KOPT-K1 (cell line): ENCODE measurements around the gene RNF26.

Experiments used
- H3K27ac ChIP-seq: fragments of 200-600 bp; sonication (generic); 2 replicates; pipeline ENCODE4 v1.5.1; 2016; ENCODE audit warnings: antibody characterized with exemption, mild to moderate bottlenecking, low read depth, low read length; ENCODE audit not compliant: poor library complexity, severe bottlenecking
- H3K36me3 ChIP-seq: fragments of 200-600 bp; sonication (generic); 2 replicates; pipeline ENCODE4 v1.5.1; 2017; ENCODE audit warnings: antibody characterized with exemption, mild to moderate bottlenecking, low read length, moderate library complexity; ENCODE audit not compliant: insufficient read depth
- H3K9me3 ChIP-seq: fragments of 200-600 bp; sonication (generic); 2 replicates; pipeline ENCODE4 v1.5.1; 2017; ENCODE audit warnings: antibody characterized with exemption, low read length, mild to moderate bottlenecking; ENCODE audit not compliant: insufficient read depth, poor library complexity, severe bottlenecking

Gene RNF26

DNA sequence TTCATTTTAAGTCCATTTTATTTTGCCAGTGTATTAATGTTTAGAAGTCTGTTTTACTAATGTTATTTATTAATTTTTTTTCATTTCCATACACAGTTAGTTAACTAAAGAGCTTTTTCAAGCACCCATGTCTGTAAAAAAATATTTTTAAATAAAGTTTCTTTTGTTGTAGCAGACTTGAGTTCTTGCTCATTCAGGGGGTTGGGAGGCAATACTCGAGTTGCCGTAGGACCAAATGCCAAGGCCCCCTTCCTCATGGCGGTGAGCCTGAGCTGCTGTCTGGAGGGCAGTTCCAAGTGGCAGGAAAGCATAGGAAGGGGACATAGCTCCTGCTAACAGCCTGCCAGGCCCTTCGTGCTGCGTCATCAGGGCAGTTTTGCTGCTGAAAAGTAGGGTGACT is 26.4 kb upstream of the RNF26 start:
- Histone ChIP-seq H3K36me3 (peaks cover 42% of the 10 kb centered on the region), H3K9me3 (no peaks in the 10 kb centered on the region), H3K27ac (no peak overlapping the region)

DNA sequence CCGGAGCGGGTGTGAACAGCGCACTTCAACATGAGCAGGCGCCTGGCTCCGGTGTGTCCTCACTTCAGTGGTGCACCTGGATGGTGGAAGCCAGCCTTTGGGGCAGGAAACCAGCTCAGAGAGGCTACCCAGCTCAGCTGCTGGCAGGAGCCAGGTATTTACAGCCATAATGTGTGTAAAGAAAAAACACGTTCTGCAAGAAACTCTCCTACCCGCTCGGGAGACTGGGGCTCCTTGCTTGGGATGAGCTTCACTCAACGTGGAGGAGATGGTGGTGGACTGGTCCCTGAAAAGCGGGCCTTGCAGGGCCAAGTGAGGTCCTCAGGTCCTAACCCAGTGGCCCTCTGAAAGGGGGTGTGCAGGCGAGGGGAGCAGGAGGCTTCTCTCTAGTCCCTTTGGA is 24.9 kb upstream of the RNF26 start:
- no peak overlapping the region for H3K27ac ChIP-seq
- H3K36me3 ChIP-seq: peaks cover 27% of the 10 kb centered on the region; the same call in 1 of the 2 replicates
- no peaks in the 10 kb centered on the region for H3K9me3 ChIP-seq

DNA sequence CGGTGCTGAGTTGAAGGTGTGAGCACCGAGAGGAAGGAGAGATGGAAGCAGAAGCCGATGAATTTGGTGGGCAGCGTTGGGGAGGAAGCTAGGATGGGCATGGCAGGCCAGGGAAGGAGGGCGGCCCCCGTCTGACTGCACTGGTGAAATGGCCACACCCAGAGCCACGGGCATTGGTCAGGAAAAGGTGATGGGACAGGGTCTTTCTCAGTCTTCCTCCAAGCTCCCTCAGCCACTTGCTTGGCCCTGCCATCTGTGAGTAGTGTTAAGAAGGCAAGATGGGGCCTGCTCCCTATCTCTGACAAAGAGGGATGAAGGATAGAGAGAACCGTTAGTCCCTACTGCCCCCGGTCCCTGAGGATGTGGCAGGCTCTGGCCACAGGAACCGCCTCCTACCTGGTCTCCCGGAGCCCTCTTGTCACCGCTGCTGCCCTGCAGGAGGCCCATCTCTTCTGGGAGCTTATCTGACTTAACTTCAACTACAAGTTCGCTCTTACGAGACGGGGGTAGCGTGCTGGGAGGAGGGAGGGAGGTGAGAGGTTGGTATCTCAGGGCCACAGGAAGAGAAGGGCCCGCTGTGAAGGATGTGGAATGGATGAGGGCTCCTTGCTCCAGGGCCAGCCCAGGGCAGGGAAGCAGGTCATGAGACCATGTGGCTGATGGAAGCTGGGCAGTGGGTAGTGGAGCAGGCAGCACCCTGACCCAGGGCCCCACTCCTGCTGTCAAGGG is 24.2 kb upstream of the RNF26 start:
- peaks cover 23% of the 10 kb centered on the region; the same call in 1 of the 2 replicates for H3K36me3 ChIP-seq
- no peaks in the 10 kb centered on the region for H3K9me3 ChIP-seq
- H3K27ac ChIP-seq: no peak overlapping the region

DNA sequence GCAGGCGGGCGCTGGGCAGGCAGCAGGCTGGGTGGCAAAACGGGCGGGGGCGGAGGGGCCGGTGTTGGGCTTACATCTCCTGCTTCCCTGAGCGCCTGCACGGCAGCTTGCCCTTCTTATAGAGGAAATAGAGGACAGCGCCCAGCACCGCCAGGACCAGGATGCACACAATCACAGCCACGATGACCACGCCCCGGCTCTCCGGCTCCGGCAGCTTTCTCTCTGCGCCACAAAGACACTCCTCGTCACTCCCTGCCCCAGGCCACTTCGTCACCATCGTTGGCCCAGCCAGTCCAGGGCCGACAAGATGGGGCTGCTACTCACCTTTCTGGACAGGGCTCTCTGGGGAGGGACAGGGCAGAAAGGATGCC is 23.7 kb upstream of the RNF26 start:
- Histone ChIP-seq H3K36me3 (peaks cover 22% of the 10 kb centered on the region; the same call in 1 of the 2 replicates), H3K27ac (no peak overlapping the region), H3K9me3 (no peaks in the 10 kb centered on the region)

DNA sequence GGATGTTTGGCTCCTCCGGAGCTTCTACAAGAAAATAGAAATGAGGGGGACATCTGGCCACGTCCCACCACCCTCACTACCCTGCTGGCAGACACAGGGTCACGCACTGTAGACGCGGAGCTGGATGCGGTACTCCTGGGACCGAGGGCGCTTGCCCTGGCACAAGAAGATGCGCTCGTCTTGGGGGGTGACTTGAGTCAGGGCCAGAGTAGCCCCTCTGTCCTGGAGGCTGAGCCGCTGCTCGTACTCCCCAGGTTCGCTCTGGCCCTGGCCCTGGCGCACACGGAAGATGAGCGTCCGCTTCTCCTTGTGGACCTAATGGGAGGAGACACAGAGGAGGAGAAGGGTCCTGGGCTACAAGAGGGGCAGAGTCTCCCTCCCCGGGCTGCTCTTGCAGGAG is 19.6 kb upstream of the RNF26 start:
- Histone ChIP-seq H3K27ac (no peak overlapping the region), H3K36me3 (peaks cover under 1% of the 10 kb centered on the region; the same call in 1 of the 2 replicates), H3K9me3 (no peaks in the 10 kb centered on the region)

DNA sequence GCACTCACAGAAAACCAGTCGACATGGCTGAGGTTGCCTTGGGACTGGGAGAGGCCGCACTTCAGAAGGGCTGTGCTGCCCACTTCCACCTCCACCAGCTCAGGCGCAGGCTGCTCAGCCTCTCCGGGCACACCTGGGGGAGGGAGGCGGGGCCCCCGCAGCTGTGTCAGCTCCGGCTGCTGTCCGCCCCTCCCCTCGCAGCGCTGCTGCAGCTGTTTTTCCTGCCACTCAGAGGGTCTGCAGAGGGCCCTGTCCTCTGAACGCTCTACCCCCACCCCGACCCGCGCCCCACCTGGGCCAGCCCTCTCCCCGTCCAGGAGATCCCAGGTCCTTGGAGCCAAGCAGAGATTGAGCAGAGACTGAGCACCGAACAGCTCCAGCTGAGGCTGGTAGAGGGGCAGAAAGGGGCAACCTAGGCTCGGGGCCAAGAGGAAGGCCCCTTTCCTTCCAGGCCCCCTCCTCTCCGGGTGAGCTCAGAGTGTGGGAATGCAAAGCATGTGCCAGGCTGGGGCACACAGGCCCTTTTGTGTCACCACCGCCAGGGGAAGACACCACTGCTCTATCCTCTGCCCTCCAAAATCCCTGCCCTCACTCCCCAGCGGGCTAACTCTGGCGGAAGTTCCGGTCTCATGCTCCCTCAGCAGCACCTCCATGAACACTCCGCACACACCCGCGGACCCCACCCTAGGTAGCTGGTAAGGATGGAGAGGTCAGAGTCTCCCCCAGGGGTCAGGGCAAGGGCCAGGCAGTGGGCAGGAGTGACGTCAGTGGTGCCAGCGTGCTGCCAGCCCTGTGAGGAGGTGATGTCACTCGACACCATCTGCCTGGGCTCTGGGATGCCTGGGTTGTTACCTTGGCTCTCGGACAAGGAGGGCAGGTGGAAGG is 19.0 kb upstream of the RNF26 start:
- no peak overlapping the region for H3K27ac ChIP-seq
- H3K36me3 ChIP-seq: no peaks in the 10 kb centered on the region
- H3K9me3 ChIP-seq: no peaks in the 10 kb centered on the region

DNA sequence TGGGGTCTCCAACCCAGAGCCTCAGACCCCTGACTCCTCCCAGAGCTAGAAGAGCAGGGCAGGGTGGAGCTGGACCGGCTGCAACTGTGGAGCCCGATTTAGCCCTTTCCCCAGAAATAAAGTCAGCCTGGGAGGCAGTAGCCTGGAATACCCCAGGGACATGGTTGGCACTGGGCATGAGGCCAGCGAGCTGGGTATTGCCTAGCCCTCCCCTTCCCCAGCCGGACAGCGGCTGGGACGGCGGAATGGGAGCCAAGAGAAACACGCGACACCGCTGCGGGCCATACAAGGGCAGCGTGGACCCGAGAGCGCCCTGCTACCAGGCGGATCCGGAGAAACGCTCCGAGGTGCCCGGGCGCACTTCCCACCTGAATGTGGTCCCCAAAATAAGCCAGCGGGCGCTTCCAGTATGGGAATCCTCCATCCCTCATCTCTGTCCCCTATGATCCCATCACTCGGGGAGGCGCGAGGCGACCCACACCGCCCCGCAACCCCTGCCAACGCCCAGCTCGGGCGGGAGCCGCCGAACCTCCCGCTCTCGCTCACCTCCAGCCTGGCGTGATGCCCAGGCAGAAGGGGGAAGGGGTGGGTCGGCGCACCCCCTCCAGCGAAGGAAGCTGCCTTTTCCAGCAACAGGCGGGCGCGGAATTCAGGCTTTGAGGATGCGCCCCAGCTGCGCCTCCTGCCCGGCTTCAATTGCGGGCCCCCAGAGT is 18.2 kb upstream of the RNF26 start:
- no peaks in the 10 kb centered on the region for H3K9me3 ChIP-seq
- no peak overlapping the region for H3K27ac ChIP-seq
- H3K36me3 ChIP-seq: no peaks in the 10 kb centered on the region

DNA sequence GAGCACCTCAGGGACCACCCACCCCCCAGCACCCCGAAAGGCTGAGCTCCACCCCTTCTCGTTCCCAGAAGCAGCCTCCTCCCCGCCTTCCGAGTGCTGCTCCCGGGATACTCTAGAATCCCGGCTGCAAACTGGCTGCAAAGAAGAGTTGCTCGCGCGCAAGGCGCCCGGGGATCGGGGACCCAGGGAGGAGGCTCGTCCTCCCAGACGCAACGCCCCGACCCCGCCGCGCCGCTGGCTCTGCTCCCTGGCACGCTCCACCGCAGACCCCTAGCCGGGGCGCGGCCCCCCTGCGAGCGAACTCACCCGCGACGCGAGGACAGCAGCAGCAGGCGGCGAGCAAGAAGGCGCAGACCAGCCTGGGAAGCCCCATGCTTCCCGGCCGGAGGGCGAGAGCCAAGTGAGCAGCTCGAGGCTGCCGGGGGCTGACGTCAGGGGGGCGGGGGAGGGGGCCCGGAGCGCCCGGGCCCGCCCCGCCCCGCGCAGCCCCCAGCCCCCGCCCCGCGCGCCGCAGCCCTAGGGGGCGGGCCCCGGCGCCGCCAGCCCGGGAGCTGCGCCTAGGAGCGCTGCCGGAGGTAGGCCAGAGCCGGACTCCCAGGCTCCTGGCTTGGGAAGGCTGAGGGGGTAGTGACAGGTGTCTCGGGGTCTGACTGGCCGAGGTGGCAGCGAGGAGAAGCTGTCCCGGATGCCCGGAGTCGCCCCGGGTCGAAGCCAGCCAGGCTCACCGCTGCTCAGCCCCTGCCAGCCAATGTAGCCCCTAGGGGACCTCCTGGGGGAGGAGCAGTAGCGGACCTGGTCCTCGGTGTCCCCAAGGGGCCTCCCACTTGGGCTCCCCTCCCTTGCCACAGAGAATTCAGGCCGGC is 17.4 kb upstream of the RNF26 start, which contains the start of gene MCAM:
Gene MCAM (minus strand): TSS at position 402 of the 863 bp plus-strand sequence. CDS start 29 bp downstream, at position 373.
- no peaks in the 10 kb centered on the region for H3K9me3 ChIP-seq
- H3K27ac ChIP-seq: no peak within 1 kb of the TSS
- H3K36me3 ChIP-seq: no peaks in the 10 kb centered on the region

DNA sequence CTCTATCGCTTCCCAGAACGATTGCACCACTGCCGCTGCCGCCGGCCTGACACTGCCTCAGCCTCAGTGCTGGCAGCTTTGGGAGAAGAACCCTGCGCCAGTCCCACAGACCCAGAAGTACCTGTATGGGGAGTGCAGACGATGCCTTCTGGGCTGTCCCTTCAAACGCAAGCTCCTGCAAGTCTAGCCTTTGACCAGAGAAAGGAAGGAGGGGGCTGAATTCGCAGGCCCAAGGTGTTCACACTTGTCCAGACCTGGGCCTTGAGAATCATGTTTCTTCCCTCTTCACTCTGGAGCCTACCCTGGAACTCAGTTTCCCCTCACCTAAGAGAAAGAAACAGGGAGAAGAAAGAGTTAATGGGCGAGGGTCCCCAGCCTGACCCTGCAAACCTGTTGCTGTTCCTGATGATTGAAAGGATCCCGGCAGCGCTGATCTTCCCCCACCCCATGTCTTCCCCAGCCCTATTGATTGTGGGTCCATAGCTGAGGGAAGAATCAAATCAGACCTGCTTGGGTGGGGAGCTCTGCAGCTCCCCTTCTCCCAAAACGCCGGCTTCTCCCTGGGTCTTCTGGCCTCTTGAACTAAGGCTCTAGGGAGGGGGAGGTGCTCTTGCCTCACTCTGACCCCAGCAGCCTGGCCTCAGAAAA is 16.6 kb upstream of the RNF26 start:
- Histone ChIP-seq H3K36me3 (no peaks in the 10 kb centered on the region), H3K27ac (no peak overlapping the region), H3K9me3 (no peaks in the 10 kb centered on the region)

DNA sequence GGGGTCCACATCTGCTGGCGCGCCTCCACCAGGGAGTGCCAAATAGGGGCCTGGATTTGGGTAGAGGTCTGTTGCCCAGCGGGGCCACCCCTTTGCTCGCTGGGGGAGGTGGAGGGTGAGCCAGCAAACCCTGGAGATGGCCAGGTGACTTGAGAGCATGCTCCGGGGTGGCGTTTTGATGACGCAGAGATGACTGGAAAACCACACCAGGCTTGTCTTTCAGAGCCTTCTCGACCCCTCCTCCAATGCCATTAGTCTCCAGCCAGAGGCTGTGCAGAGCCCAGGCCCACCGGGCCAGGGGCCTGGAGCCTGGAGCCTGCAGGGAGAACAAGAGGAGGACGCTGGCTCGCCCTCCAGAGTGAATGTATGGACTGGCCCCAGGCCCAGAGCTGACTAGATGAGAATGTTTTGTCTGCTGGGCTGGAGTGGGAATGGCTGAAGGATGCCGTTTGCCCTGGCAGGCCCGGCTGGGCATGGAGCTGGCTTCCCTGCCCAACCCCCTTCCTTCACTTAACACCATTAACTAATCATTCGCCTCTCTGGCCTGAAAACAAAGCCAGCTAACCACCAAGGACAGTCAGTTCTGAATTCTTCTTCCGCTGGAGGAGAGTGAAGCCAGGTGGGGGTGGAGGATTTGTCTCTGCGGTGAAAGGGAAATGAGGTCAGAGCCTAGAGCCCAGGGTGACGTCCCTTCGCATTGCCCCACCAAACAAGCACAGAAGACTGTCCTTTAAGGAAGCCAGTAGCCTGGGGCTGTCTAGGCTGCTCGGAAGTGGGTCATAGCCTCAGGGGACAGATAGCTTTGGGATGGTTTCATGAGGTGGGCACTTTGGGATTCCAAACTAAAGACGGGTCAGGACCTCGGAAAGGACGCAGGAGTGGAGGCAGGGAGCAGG is 15.8 kb upstream of the RNF26 start:
- no peaks in the 10 kb centered on the region for H3K36me3 ChIP-seq
- no peak overlapping the region for H3K27ac ChIP-seq
- no peaks in the 10 kb centered on the region for H3K9me3 ChIP-seq

DNA sequence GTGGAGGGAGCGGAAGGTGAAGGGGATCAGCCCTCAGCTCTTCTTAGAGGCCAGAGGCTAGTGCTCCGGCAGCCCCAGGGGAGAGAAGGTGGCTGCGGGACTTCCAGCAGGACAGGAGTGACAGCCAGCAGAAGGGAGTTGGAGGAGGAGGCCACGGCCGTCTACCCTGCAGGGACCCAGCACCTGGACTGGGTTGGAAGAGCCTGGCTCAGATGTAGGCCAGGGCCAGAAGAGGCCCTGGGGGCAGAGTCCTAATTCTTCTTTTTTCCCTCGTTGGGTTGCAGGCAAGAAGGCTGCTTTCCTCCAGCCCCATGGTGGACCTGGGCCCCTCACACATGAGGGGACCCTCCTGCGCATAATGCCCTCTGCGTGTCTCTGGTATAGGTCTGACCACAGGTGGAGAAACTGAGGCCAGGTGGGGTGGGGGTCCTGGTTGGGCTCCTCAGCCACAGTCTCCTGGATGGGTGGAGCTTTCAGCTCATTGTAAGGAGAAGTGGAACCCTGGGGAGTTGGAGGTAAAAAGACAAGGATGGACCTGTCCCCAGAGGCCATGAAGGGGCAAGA is 15.1 kb upstream of the RNF26 start:
- H3K27ac ChIP-seq: no peak overlapping the region
- no peaks in the 10 kb centered on the region for H3K36me3 ChIP-seq
- no peaks in the 10 kb centered on the region for H3K9me3 ChIP-seq

DNA sequence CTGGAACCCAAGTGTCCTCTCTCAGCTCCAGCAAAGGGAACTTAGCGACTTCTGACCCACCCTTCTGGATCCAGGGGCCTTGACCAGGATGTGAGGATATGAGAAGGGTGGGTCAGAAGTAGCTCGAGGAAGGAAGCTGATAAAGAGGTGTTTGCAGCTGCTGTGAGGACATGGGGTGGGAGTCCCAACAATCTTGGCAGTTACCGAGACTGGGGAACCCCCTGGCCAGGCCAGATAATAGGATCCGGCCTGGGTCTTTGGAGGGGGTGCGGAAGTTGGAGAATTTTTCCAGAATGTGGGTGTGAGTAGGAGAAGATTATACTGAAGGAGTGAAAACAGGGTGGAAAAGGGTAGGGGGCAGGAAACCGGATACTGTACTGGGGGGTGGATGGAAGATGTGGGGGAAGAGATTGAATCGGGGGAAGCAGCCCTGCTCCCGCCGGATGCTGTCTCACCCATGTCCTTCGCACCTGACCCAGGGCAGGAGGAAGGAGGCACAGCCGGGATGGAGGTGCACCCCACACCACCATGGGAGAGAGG is 14.6 kb upstream of the RNF26 start:
- H3K27ac ChIP-seq: no peak overlapping the region
- H3K9me3 ChIP-seq: no peaks in the 10 kb centered on the region
- H3K36me3 ChIP-seq: no peaks in the 10 kb centered on the region
